Glutamatergic neuron (in vitro differentiated cells): ENCODE results near the gene TRIO. TPM values are rescaled to one million over a fixed set of nuclear protein-coding genes. Genes with fewer than 3 reads are reported as not detected.

Experiments
- DNase-seq: peaks from one replicate; pipeline ENCODE4 v3.0.0; 2022
- H3K27ac Mint-ChIP-seq: one replicate; pipeline ENCODE4 v1.8.0; 2020; ENCODE audit warnings: mild to moderate bottlenecking, mixed read lengths, inconsistent platforms; ENCODE audit not compliant: unreplicated experiment
- H3K27me3 Mint-ChIP-seq: one replicate; pipeline ENCODE4 v1.8.0; 2020; ENCODE audit warnings: mild to moderate bottlenecking, moderate library complexity, mixed read lengths, inconsistent platforms; ENCODE audit not compliant: unreplicated experiment
- H3K36me3 Mint-ChIP-seq: one replicate; pipeline ENCODE4 v1.8.0; 2020; ENCODE audit warnings: mild to moderate bottlenecking, mixed read lengths, inconsistent platforms; ENCODE audit not compliant: unreplicated experiment
- H3K4me1 Mint-ChIP-seq: one replicate; pipeline ENCODE4 v1.8.0; 2020; ENCODE audit warnings: mild to moderate bottlenecking, low read depth, mixed read lengths, inconsistent platforms; ENCODE audit not compliant: unreplicated experiment
- H3K4me3 Mint-ChIP-seq: one replicate; pipeline ENCODE4 v1.8.0; 2020; ENCODE audit warnings: mild to moderate bottlenecking, mixed read lengths, inconsistent platforms; ENCODE audit not compliant: unreplicated experiment
- H3K9me3 Mint-ChIP-seq: one replicate; pipeline ENCODE4 v1.8.0; 2020; ENCODE audit warnings: mild to moderate bottlenecking, moderate library complexity, mixed read lengths, inconsistent platforms; ENCODE audit not compliant: unreplicated experiment
- total RNA-seq: library from RNA; stranded (reverse); fragmentation: NEBNext Ultra II Directional; extraction: Animal tissue kit (Norgen Biotek cat#: 25700); gene quantifications from one replicate; pipeline ENCODE4 v1.2.1, GENCODE V29; 2021; ENCODE audit not compliant: unreplicated experiment
- TF ChIP-seq, protein P1 (sequence below): fragments of 200-600 bp; sonication (generic); IDR thresholded peaks from one replicate; pipeline ENCODE4 v1.5.0; 2021; ENCODE audit not compliant: partially characterized antibody, unreplicated experiment

Gene TRIO
- total RNA-seq, 1 donor from 2014 or later, result 281 TPM

DNA sequence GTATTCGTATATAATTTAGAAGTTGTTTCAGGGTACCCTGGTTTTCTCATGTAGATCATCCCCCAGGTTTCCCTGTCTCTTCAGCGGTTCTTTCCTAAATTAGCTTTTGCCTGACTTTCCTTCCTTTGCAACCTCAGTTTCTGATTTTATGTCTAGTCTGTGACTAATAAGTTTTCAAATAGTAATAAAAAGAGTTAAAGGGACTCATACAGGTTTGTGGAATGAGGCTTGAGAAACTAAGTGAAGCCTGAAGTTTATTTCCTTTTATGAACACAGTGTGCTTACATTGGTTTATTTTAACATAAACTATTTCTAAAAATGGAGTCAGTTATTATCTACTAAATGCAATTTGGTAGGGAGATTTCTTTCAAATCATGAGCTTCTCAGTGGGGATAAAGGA lies 96.8 kb downstream of the TRIO start:
- TF ChIP-seq, protein P1, sequence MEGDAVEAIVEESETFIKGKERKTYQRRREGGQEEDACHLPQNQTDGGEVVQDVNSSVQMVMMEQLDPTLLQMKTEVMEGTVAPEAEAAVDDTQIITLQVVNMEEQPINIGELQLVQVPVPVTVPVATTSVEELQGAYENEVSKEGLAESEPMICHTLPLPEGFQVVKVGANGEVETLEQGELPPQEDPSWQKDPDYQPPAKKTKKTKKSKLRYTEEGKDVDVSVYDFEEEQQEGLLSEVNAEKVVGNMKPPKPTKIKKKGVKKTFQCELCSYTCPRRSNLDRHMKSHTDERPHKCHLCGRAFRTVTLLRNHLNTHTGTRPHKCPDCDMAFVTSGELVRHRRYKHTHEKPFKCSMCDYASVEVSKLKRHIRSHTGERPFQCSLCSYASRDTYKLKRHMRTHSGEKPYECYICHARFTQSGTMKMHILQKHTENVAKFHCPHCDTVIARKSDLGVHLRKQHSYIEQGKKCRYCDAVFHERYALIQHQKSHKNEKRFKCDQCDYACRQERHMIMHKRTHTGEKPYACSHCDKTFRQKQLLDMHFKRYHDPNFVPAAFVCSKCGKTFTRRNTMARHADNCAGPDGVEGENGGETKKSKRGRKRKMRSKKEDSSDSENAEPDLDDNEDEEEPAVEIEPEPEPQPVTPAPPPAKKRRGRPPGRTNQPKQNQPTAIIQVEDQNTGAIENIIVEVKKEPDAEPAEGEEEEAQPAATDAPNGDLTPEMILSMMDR, result no peak
- peaks cover 68% of the 10 kb centered on the region for H3K4me1 Mint-ChIP-seq
- H3K36me3 Mint-ChIP-seq, result no peaks in the 10 kb centered on the region
- H3K9me3 Mint-ChIP-seq, result peaks cover 10% of the 10 kb centered on the region
- H3K4me3 Mint-ChIP-seq, result no peak overlapping the region
- H3K27ac Mint-ChIP-seq, result no peak overlapping the region
- peaks cover 9% of the 10 kb centered on the region for H3K27me3 Mint-ChIP-seq
- no peak for DNase-seq

DNA sequence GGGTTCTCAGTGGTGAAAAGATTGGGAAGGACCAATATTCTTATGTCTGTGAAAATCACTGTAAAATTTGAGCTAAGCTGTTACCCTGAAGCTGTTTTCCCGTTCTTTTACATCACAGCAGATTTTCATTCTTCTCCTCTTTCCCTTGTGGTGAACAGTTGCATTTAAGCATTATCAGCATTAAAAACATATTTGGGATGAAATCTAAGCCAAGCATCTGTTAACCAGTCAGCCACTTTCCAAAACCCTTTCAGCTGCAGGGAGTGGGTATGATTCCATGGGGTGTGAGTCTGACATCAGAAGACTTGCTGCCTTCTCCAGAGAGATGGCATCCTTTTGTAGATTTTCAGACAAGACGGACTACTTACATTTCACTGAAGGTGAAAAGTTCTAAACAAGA lies 97.2 kb downstream of the TRIO start:
- Mint-ChIP-seq H3K4me3 (no peak overlapping the region), H3K4me1 (peaks cover 72% of the 10 kb centered on the region), H3K36me3 (no peaks in the 10 kb centered on the region), H3K9me3 (peaks cover 10% of the 10 kb centered on the region), H3K27me3 (peaks cover 9% of the 10 kb centered on the region), H3K27ac (no peak overlapping the region)
- TF ChIP-seq, protein P1, result no peak
- DNase-seq, result no peak

DNA sequence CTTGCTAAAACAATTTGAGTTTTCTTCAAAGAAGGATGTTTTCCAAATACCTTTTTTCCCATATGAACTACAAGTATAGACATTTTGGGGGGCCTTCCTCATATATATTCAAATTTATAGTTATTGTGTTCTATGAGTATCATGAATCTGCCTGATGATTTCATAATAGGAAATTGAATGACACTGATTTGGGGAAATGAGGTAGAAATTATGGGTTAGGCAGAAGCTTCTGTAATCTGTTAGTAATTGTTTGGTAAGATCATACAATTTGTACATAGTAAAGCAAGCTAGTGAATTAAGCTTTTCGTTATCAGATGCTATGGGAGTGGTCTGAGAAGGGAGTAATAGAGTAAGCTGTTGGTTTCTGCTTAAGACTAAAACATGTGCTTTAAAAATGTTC lies 98.0 kb downstream of the TRIO start:
- peaks cover 10% of the 10 kb centered on the region for H3K9me3 Mint-ChIP-seq
- TF ChIP-seq, protein P1, result no peak
- DNase-seq, result no peak
- no peaks in the 10 kb centered on the region for H3K36me3 Mint-ChIP-seq
- peak overlapping the region; percentile 57 for H3K27ac Mint-ChIP-seq
- H3K4me3 Mint-ChIP-seq, result no peak overlapping the region
- H3K4me1 Mint-ChIP-seq, result peaks cover 78% of the 10 kb centered on the region
- H3K27me3 Mint-ChIP-seq, result peaks cover 9% of the 10 kb centered on the region

DNA sequence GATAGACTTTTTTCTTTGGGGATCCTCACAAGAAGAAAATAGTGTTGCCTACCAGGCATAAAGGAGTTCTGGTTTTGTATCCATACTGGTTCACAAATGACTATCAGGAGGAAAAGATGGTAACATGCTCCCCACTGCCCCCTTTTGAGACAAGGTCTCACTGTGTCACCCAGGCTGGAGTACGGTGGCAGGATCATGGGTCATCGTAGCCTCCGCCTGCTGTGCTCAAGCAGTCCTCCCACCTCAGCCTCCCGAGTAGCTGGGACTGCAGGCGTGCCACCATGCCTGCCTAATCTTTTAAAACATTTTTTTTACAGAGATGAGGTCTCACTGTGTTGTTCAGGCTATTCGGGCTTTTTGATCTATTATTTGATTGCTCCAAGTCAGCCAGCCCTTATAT lies 99.3 kb downstream of the TRIO start:
- DNase-seq, result no peak
- peaks cover 6% of the 10 kb centered on the region for H3K27me3 Mint-ChIP-seq
- H3K4me3 Mint-ChIP-seq, result no peak overlapping the region
- H3K9me3 Mint-ChIP-seq, result peaks cover 6% of the 10 kb centered on the region
- peaks cover 76% of the 10 kb centered on the region for H3K4me1 Mint-ChIP-seq
- no peaks in the 10 kb centered on the region for H3K36me3 Mint-ChIP-seq
- peak overlapping the region; percentile 88 for H3K27ac Mint-ChIP-seq
- TF ChIP-seq, protein P1, result no peak

DNA sequence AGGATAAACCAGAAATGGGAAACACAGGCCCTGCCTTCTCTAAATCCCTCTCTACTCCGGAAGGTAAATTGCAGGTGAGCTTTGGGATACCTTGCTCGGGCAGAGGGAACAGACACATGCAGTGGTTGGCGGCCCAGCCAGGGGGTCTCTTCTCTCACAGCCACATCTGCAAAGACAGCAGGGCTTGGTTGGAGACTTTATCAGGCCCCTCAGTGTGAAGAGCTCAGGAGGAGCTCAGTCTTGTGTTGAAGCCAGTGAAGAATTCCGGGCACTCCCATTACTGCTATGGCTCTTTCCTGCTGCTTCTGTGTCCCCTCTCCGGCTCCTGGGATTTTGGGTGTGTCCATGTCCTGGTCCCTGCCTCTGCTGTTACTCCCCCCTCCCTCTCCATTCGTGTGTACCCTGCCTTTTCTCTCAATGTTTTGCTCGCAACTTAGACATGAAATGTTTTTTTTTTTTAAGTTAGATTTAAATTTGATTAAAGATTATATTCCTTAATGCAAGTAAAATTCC lies 99.8 kb downstream of the TRIO start:
- DNase-seq, result no peak
- TF ChIP-seq, protein P1, result no peak
- Mint-ChIP-seq H3K27me3 (peaks cover 6% of the 10 kb centered on the region), H3K4me3 (no peak overlapping the region), H3K9me3 (peaks cover 5% of the 10 kb centered on the region), H3K4me1 (peaks cover 71% of the 10 kb centered on the region), H3K36me3 (no peaks in the 10 kb centered on the region), H3K27ac (peak overlapping the region; percentile 88)
